ENCODE data around the gene HADHA.

GRCh38 chr2:26193578-26194231 lies 50.7 kb downstream of the HADHA start:
- no peak for TF ChIP-seq EZH2 (IDR thresholded peaks at IDR 0.05)
- no peak for TF ChIP-seq EZH2phosphoT487 (IDR thresholded peaks at IDR 0.05)
